ENCODE data around the gene ERP29.

Gene ERP29

DNA sequence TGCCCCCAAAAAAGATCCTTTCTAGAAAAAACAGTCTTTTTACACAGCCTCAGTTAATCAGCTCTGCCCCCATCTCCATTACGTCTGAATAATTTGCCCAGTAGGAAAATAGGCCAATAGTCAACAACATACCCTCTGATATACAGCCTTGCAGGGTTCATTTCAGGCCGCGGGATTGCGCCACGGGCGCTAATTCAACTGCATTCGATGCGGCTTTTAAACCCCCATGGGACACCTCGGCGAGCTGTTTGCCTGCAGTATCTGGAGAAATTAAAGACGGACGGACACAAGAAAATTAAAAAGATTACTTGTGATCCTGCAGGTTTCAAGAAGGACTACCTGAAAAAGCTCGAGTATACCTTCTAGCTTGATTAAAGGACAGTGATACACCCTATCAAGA is 36.1 kb downstream of the ERP29 start:
- no peak for DNase-seq

DNA sequence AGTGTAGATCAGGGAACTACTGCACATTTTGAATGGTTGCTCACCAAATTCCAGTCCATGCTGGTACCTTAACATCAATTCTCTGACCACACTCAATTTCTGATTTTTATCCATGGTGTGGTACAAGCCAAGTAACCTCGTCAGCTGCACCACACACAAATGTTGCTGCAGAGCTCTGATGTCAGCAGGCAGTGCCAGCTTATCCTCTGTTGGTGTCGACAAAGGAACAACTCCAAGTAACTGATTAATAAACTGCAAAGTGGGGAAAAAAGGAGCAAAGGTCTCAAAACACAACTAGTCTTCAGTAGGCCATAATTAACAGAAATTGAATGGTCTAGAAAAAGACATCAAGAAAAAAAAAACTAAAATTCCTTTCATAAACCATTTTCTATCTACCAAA is 47.9 kb downstream of the ERP29 start:
- no peak for DNase-seq

DNA sequence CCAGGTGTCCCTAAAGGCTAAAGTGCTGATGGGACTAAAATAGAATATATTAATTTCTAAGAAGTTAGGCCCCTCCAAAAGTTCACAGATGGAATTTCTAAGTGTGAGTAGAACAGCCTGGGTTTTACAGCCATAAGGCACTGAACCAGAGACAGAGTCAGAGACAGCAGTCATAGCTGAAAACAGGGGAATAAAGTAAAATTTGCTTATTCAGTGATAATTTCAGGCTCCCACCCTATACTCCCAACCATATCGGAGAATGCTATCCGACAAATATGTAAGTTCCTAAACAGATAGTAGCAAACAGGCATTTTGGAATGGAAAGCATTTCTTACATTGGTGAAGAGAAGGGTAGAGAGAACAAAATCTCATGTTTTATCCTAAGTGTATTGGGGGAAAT is 50.0 kb downstream of the ERP29 start:
- DNase-seq: no peak

DNA sequence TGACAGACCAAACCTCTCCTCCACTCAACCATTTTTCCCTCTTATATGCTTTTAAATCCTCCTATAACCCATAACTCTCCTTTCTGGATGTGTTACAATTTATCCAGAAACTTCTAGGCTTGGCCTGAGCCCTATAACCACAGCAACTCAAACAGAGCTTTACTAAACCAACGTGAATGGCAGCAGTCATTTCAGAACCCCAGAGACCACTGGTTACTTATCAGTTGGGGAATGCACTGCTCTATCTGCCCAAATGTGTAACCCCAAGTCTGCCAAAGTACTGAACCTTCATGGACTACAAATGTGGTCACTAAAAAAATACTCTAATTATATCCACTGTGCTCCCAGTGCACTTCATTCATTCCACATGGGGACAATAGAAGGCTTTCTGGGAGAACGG is 53.3 kb downstream of the ERP29 start:
- DNase-seq: no peak
